ENCODE results near the gene SLC35A2.
"Not testable (repeated sequence)": the region's sequence is repeated elsewhere in the genome, so short reads cannot be mapped to it uniquely, and the experiment has no call there.

The SLC35A2 gene

GRCh38 chrX:48853494-48853893, 58.0 kb downstream of the SLC35A2 start:
- DNase-seq (ENCODE audit: low spot score); FAIRE-seq: not testable (repeated sequence)
